NCI-H128 (cell line): Measurements from ENCODE around the gene HEMK1.

Experiments
- DNase-seq: peaks from one replicate; lab custom pipeline; 2025; ENCODE audit not compliant: unreplicated experiment; lab: John Stamatoyannopoulos, UW

HEMK1 gene

GRCh38 chr3:50599716-50600118 is 30.4 kb downstream of the HEMK1 start:
- no peak for DNase-seq

GRCh38 chr3:50600141-50600753 is 30.9 kb downstream of the HEMK1 start:
- DNase-seq, result no peak

GRCh38 chr3:50600841-50601591 is 31.7 kb downstream of the HEMK1 start:
- peak; percentile 57 for DNase-seq

- no peak for DNase-seq
These were observed 33.4 kb downstream of the HEMK1 start for GRCh38 chr3:50602595-50603191.

GRCh38 chr3:50603261-50604109 is 34.2 kb downstream of the HEMK1 start:
- no peak for DNase-seq

- DNase-seq, result no peak
These were observed 34.8 kb downstream of the HEMK1 start for GRCh38 chr3:50604110-50604621.

- DNase-seq, result no peak
These were observed 35.6 kb downstream of the HEMK1 start for GRCh38 chr3:50604628-50605588.

GRCh38 chr3:50605901-50606326 is 36.6 kb downstream of the HEMK1 start:
- DNase-seq, result no peak

- DNase-seq, result no peak
These were observed 37.3 kb downstream of the HEMK1 start for GRCh38 chr3:50606596-50606995.

- DNase-seq, result no peak
These were observed 38.2 kb downstream of the HEMK1 start for GRCh38 chr3:50607271-50608091.

GRCh38 chr3:50608278-50608677 is 39.0 kb downstream of the HEMK1 start:
- DNase-seq, result no peak

- DNase-seq, result no peak
These were observed 39.9 kb downstream of the HEMK1 start for GRCh38 chr3:50609071-50609762.

- DNase-seq, result no peak
These were observed 40.4 kb downstream of the HEMK1 start for GRCh38 chr3:50609763-50610085.

GRCh38 chr3:50610181-50610971 is 41.1 kb downstream of the HEMK1 start:
- no peak for DNase-seq

- DNase-seq, result no peak
These were observed 41.7 kb downstream of the HEMK1 start for GRCh38 chr3:50610992-50611463.

GRCh38 chr3:50611464-50612233 is 42.3 kb downstream of the HEMK1 start, which contains the start of gene CISH:
TSS of gene CISH (minus strand) at chr3:50611774. CDS start at chr3:50611650, 124 bp downstream.
- peak; percentile 60 for DNase-seq
